GM18498 (cell line): ENCODE results near the gene IRF9.

Source experiments
- ATAC-seq: cut with Tn5 transposase; IDR thresholded peaks from one replicate; pipeline ENCODE4 v1.9.1; 2021; ENCODE audit warnings: mild to moderate bottlenecking, moderate library complexity; ENCODE audit not compliant: unreplicated experiment

Gene IRF9

GRCh38 chr14:24212924-24213865 lies 52.1 kb downstream of the IRF9 start, which contains the start of gene CHMP4A:
TSS of gene CHMP4A (minus strand) at chr14:24213488. CDS start at chr14:24213439, 49 bp downstream.
- ATAC-seq: peak; percentile 74

GRCh38 chr14:24213866-24214662 lies 53.0 kb downstream of the IRF9 start:
- no peak for ATAC-seq

- peak; percentile 69 for ATAC-seq
Measured at GRCh38 chr14:24215495-24216344, 54.7 kb downstream of the IRF9 start, which contains the start of gene MDP1. TSS of gene MDP1 (minus strand) at chr14:24216066. CDS start at chr14:24215955, 111 bp downstream.
